Neuronal stem cell (in vitro differentiated cells): ENCODE results near the gene ATP7A.

Source experiments
- DNase-seq: peaks from one replicate; pipeline ENCODE4 v3.0.0-alpha.2; 2013; ENCODE audit warnings: low spot score
- H2AFZ ChIP-seq: one replicate; pipeline ENCODE4 v1.6.1; 2013; ENCODE audit warnings: mild to moderate bottlenecking, low read length, inconsistent platforms
- H2AK5ac ChIP-seq: 2 replicates; pipeline ENCODE4 v1.6.1; 2013; ENCODE audit warnings: low read depth, mild to moderate bottlenecking, inconsistent platforms, low read length, moderate library complexity, mixed read lengths
- H2BK120ac ChIP-seq: 2 replicates; pipeline ENCODE4 v1.6.1; 2013; ENCODE audit warnings: low read depth, mild to moderate bottlenecking, inconsistent platforms, low read length, moderate library complexity, mixed read lengths
- H2BK12ac ChIP-seq: one replicate; pipeline ENCODE4 v1.6.1; 2013; ENCODE audit warnings: low read length, inconsistent platforms
- H2BK15ac ChIP-seq: 2 replicates; pipeline ENCODE4 v1.6.1; 2013; ENCODE audit warnings: mild to moderate bottlenecking, low read length, inconsistent platforms, mixed read lengths
- H2BK5ac ChIP-seq: one replicate; pipeline ENCODE4 v1.6.1; 2013; ENCODE audit warnings: inconsistent platforms, mild to moderate bottlenecking, low read length, moderate library complexity
- H3K14ac ChIP-seq: one replicate; pipeline ENCODE4 v1.6.1; 2013; ENCODE audit warnings: low read length, inconsistent platforms
- H3K18ac ChIP-seq: 2 replicates; pipeline ENCODE4 v1.6.1; 2013; ENCODE audit warnings: low read length, inconsistent platforms
- H3K23ac ChIP-seq: 2 replicates; pipeline ENCODE4 v1.6.1; 2013; ENCODE audit warnings: low read depth, mild to moderate bottlenecking, mixed read lengths, low read length, inconsistent platforms; ENCODE audit not compliant: poor library complexity
- H3K27ac ChIP-seq: replicated peaks from 3 replicates; pipeline ENCODE4 v1.5.1; 2013; ENCODE audit warnings: low read length, inconsistent platforms
- H3K27me3 ChIP-seq, 3 experiments: 2 replicates each; pipeline ENCODE4 v1.6.1; 2013; ENCODE audit warnings: low read length in 3 of 3, mild to moderate bottlenecking in 2 of 3, inconsistent platforms in 1 of 3, low read depth in 1 of 3, mixed read lengths in 1 of 3, moderate library complexity in 1 of 3; ENCODE audit not compliant: control insufficient read depth in 3 of 3, insufficient read depth in 3 of 3
- H3K36me3 ChIP-seq, 2 donors: replicated peaks in 1 of 2; 2 replicates each; pipeline ENCODE4 v1.6.1; 2013; ENCODE audit warnings: low read length in 2 of 2; ENCODE audit not compliant: control insufficient read depth in 2 of 2, insufficient read depth in 2 of 2
- H3K4ac ChIP-seq: 2 replicates; pipeline ENCODE4 v1.6.1; 2013; ENCODE audit warnings: inconsistent platforms, mild to moderate bottlenecking, low read length, moderate library complexity
- H3K4me1 ChIP-seq, 2 donors: 1 replicate in 1 of 2; 2 replicates in 1 of 2; pipeline ENCODE4 v1.6.1; 2013; ENCODE audit warnings: low read length in 2 of 2, low read depth in 1 of 2; ENCODE audit not compliant: control insufficient read depth in 2 of 2, insufficient read depth in 1 of 2
- H3K4me2 ChIP-seq: one replicate; pipeline ENCODE4 v1.6.1; 2013; ENCODE audit warnings: mild to moderate bottlenecking, low read length, inconsistent platforms; ENCODE audit not compliant: insufficient read depth, poor library complexity, severe bottlenecking
- H3K4me3 ChIP-seq, 2 donors: 2 replicates each; pipeline ENCODE4 v1.5.1; 2013; ENCODE audit warnings: low read length in 2 of 2, mild to moderate bottlenecking in 2 of 2, inconsistent platforms in 1 of 2, moderate library complexity in 1 of 2
- H3K79me1 ChIP-seq: one replicate; pipeline ENCODE4 v1.6.1; 2013; ENCODE audit warnings: low read depth, mild to moderate bottlenecking, inconsistent platforms, low read length, moderate library complexity
- H3K9ac ChIP-seq: one replicate; pipeline ENCODE4 v1.6.1; 2013; ENCODE audit warnings: mild to moderate bottlenecking, low read depth, low read length, inconsistent platforms; ENCODE audit not compliant: poor library complexity
- H3K9me3 ChIP-seq, 2 donors: replicated peaks in 1 of 2; 2 replicates each; pipeline versions ENCODE3 to v1.6.1; 2013; ENCODE audit warnings: low read length in 2 of 2, mild to moderate bottlenecking in 2 of 2, inconsistent platforms in 1 of 2, low read depth in 1 of 2, mixed read lengths in 1 of 2, moderate library complexity in 1 of 2; ENCODE audit not compliant: control insufficient read depth in 2 of 2, insufficient read depth in 1 of 2
- H4K8ac ChIP-seq: one replicate; pipeline ENCODE4 v1.6.1; 2013; ENCODE audit warnings: low read depth, mild to moderate bottlenecking, inconsistent platforms, low read length, moderate library complexity
- H4K91ac ChIP-seq: one replicate; pipeline ENCODE4 v1.6.1; 2013; ENCODE audit warnings: low read length, low read depth, mild to moderate bottlenecking, inconsistent platforms; ENCODE audit not compliant: poor library complexity
- WGBS, 2 donors: extraction: QIAGEN DNeasy Blood & Tissue Kit; methylation state at CpG; one replicate each; pipeline ENCODE4 v1.1.7; 2013; ENCODE audit warnings: missing lambda C conversion rate in 2 of 2, mixed read lengths in 1 of 2; ENCODE audit not compliant: insufficient read length in 2 of 2, insufficient replicate concordance in 1 of 2; ENCODE audit errors: extremely low coverage in 2 of 2; 5-methylcytosine and 5-hydroxymethylcytosine counted together

The ATP7A gene

DNA sequence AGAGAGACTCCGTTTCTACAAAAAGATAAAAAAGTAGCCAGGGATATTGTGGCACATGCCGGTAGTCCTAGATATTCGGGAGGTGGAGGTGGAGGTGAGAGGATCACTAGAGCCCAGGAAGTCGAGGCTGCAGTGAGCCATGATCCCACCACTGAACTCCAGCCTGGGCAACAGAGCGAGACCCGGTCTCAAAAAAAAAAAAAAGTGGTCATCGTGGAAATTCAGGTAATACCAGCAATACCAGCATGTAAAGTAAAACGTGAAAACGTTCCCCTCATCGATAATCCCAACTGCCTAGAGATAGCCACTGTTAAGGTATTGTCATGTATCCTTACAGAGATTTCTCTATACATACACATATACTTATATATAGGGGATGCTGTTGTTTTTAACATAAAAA lies 16.8 kb upstream of the ATP7A start:
- peaks cover 0 to 2% of the 10 kb centered on the region in 2 donors for H3K36me3 ChIP-seq
- H3K4me3 ChIP-seq, result peak overlapping the region in 1 of 2 donors; percentile 75
- H3K27ac ChIP-seq, result no peak overlapping the region
- no peaks in the 10 kb centered on the region for H3K4me1 ChIP-seq
- H3K23ac ChIP-seq, result no peak overlapping the region
- H2BK15ac ChIP-seq, result no peak overlapping the region
- H3K27me3 ChIP-seq, result no peaks in the 10 kb centered on the region
- no peak overlapping the region for H3K18ac ChIP-seq
- no peak overlapping the region for H2AK5ac ChIP-seq
- H3K9me3 ChIP-seq, result no peaks in the 10 kb centered on the region
- no peak overlapping the region for H2BK120ac ChIP-seq
- no peak overlapping the region for H3K9ac ChIP-seq
- H2BK12ac ChIP-seq, result no peak overlapping the region
- H4K8ac ChIP-seq, result no peak overlapping the region
- WGBS, 2 donors, result no CpG with 5 or more reads among the region's 10 CpGs
- no peak overlapping the region for H2AFZ ChIP-seq
- H2BK5ac ChIP-seq, result no peak overlapping the region
- no peak overlapping the region for H3K4ac ChIP-seq
- no peak overlapping the region for H3K4me2 ChIP-seq
- no peak overlapping the region for H3K14ac ChIP-seq
- no peak for DNase-seq
- no peak overlapping the region for H4K91ac ChIP-seq
- H3K79me1 ChIP-seq, result no peaks in the 10 kb centered on the region

- no peak within 1 kb of the TSS for H3K18ac ChIP-seq
- no peak within 1 kb of the TSS for H3K14ac ChIP-seq
- no peak within 1 kb of the TSS for H2BK15ac ChIP-seq
- H3K4me1 ChIP-seq, result no peaks in the 10 kb centered on the region
- no peak within 1 kb of the TSS for H4K91ac ChIP-seq
- H3K9me3 ChIP-seq, result no peaks in the 10 kb centered on the region
- no peak within 1 kb of the TSS for H2AK5ac ChIP-seq
- no peak within 1 kb of the TSS for H2BK12ac ChIP-seq
- H2BK5ac ChIP-seq, result no peak within 1 kb of the TSS
- H3K23ac ChIP-seq, result no peak within 1 kb of the TSS
- H4K8ac ChIP-seq, result no peak within 1 kb of the TSS
- H3K79me1 ChIP-seq, result no peaks in the 10 kb centered on the region
- H3K4ac ChIP-seq, result no peak within 1 kb of the TSS
- WGBS, 2 donors, result no CpG with 5 or more reads among the region's 49 CpGs
- H3K4me2 ChIP-seq, result peak within 1 kb of the TSS; percentile 18
- peak; percentile 93 for DNase-seq
- H3K9ac ChIP-seq, result peak within 1 kb of the TSS; percentile 70
- peak within 1 kb of the TSS; percentile 84 for H2AFZ ChIP-seq
- peaks cover 0 to 2% of the 10 kb centered on the region in 2 donors for H3K36me3 ChIP-seq
- no peaks in the 10 kb centered on the region for H3K27me3 ChIP-seq
- peak within 1 kb of the TSS; percentile 61 for H3K27ac ChIP-seq
- H3K4me3 ChIP-seq, result peak within 1 kb of the TSS; percentile 75 to 90
- no peak within 1 kb of the TSS for H2BK120ac ChIP-seq
Observed at GRCh38 chrX:77894921-77895886, 15.3 kb upstream of the ATP7A start, which contains the start of gene MAGT1. MAGT1 (minus strand) TSS chrX:77895435; CDS start chrX:77895410, 25 bp downstream.

GRCh38 chrX:77899081-77899828 lies 11.2 kb upstream of the ATP7A start, which contains the start of gene COX7B:
COX7B (plus strand) TSS chrX:77899468; CDS start chrX:77899554, 86 bp downstream.
- H3K14ac ChIP-seq, result no peak within 1 kb of the TSS
- no peak within 1 kb of the TSS for H3K23ac ChIP-seq
- H2AK5ac ChIP-seq, result no peak within 1 kb of the TSS
- no CpG with 5 or more reads among the region's 28 CpGs for WGBS, 2 donors
- peak within 1 kb of the TSS; percentile 33 for H3K4me2 ChIP-seq
- H3K9ac ChIP-seq, result no peak within 1 kb of the TSS
- no peak within 1 kb of the TSS for H3K18ac ChIP-seq
- no peaks in the 10 kb centered on the region for H3K27me3 ChIP-seq
- no peaks in the 10 kb centered on the region for H3K4me1 ChIP-seq
- H3K27ac ChIP-seq, result peak within 1 kb of the TSS; percentile 84
- no peak within 1 kb of the TSS for H2BK15ac ChIP-seq
- no peak within 1 kb of the TSS for H2BK12ac ChIP-seq
- H3K36me3 ChIP-seq, result peaks cover 0 to 24% of the 10 kb centered on the region in 2 donors
- H4K8ac ChIP-seq, result no peak within 1 kb of the TSS
- peak within 1 kb of the TSS; percentile 78 for H2AFZ ChIP-seq
- H3K9me3 ChIP-seq, result peaks cover 0 to 2% of the 10 kb centered on the region in 2 donors
- H3K4ac ChIP-seq, result no peak within 1 kb of the TSS
- no peak within 1 kb of the TSS for H2BK5ac ChIP-seq
- H3K4me3 ChIP-seq, result peak within 1 kb of the TSS; percentile 52 to 85
- H2BK120ac ChIP-seq, result no peak within 1 kb of the TSS
- no peaks in the 10 kb centered on the region for H3K79me1 ChIP-seq
- DNase-seq, result peak; percentile 89
- H4K91ac ChIP-seq, result no peak within 1 kb of the TSS
